ENCODE measurements around the gene ARRDC4. TPM values are rescaled to one million over a fixed set of nuclear protein-coding genes. Genes with fewer than 3 reads are reported as not detected.

ARRDC4 gene
- total RNA-seq, 1 experiment from 2014 or later, result 7.1 TPM

DNA sequence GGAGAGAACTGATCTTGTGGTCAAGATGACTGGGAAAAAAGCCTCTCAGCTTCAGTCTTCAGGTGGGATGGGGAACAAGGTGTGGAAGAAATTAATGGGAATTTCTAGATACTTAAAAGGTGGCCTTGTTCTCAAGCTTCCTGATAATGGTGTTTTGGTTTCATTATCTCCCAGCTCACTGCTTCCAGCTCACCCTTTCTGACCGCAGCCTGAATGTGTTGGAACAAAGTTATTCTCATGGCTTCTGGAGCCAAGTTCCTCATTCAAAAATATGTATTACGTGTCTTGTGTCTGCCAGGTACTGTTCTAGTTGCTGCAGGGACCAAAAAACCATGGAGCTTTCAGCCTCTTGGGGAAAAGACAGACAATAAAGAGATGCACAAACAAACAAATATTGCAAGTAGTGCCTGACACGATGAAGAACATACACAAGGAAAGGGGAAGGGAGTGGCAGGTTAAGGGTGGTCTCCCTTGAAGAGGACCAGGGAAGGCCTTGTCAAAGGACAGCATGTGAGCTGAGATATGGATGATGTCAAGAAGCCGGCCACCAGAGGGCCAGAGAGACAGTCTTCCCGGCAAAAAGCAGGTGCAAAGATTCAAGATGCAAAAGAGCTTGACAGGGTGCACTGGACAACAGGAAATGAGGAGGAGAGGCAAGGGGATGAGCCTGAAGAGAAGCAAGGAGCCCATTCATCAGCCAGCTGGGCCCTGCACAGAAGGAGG is 35.5 kb downstream of the ARRDC4 start:
- TF ChIP-seq, protein P1, sequence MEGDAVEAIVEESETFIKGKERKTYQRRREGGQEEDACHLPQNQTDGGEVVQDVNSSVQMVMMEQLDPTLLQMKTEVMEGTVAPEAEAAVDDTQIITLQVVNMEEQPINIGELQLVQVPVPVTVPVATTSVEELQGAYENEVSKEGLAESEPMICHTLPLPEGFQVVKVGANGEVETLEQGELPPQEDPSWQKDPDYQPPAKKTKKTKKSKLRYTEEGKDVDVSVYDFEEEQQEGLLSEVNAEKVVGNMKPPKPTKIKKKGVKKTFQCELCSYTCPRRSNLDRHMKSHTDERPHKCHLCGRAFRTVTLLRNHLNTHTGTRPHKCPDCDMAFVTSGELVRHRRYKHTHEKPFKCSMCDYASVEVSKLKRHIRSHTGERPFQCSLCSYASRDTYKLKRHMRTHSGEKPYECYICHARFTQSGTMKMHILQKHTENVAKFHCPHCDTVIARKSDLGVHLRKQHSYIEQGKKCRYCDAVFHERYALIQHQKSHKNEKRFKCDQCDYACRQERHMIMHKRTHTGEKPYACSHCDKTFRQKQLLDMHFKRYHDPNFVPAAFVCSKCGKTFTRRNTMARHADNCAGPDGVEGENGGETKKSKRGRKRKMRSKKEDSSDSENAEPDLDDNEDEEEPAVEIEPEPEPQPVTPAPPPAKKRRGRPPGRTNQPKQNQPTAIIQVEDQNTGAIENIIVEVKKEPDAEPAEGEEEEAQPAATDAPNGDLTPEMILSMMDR (conservative IDR thresholded peaks at IDR 0.05; ENCODE audit: low read depth, low read length), result peak; percentile 53
- TF ChIP-seq EZH2 (IDR thresholded peaks at IDR 0.05; ENCODE audit: low read length, unreplicated experiment) (no peak), EZH2phosphoT487 (IDR thresholded peaks at IDR 0.05; ENCODE audit: borderline replicate concordance, low read length) (no peak)
- ChIA-PET CTCF (interaction anchor here (0.6 kb wide), 1 partner anchor 79 kb away, joined by 3 read pairs; no protein-coding TSS in a partner anchor), POLR2A (ENCODE audit: unreplicated experiment) (no interaction called here)
- Histone ChIP-seq H3K4me1 (ENCODE audit: insufficient read depth, low read length) (peaks cover 38% of the 10 kb centered on the region), H3K9me2 (replicated peaks; ENCODE audit: low read length) (no peaks in the 10 kb centered on the region), H3K27me3 (ENCODE audit: low read length) (no peaks in the 10 kb centered on the region), H3K27ac (ENCODE audit: low read length) (peak overlapping the region; percentile 70), H3K79me2 (ENCODE audit: low read length) (no peaks in the 10 kb centered on the region), H3K36me3 (ENCODE audit: low read depth, low read length) (no peaks in the 10 kb centered on the region), H4K20me1 (ENCODE audit: low read length) (no peaks in the 10 kb centered on the region), H3K4me3 (ENCODE audit: low read length) (peak overlapping the region; percentile 38), H3K9me3 (ENCODE audit: low read length) (no peaks in the 10 kb centered on the region), H3K4me2 (ENCODE audit: low read length) (peak overlapping the region; percentile 64), H3F3A (ENCODE audit: low read length, unreplicated experiment) (no peaks in the 10 kb centered on the region), H3K9ac (ENCODE audit: low read length) (peak overlapping the region; percentile 38; the same call in 1 of the 2 replicates), H2AFZ (ENCODE audit: low read length) (no peak overlapping the region)
- DNase-seq, result peak; percentile 45
- intact Hi-C loops (cut with micrococcal nuclease), result no loop called here
- ATAC-seq, result no peak
- no TSS peak for BruUV-seq (replicated peaks)

DNA sequence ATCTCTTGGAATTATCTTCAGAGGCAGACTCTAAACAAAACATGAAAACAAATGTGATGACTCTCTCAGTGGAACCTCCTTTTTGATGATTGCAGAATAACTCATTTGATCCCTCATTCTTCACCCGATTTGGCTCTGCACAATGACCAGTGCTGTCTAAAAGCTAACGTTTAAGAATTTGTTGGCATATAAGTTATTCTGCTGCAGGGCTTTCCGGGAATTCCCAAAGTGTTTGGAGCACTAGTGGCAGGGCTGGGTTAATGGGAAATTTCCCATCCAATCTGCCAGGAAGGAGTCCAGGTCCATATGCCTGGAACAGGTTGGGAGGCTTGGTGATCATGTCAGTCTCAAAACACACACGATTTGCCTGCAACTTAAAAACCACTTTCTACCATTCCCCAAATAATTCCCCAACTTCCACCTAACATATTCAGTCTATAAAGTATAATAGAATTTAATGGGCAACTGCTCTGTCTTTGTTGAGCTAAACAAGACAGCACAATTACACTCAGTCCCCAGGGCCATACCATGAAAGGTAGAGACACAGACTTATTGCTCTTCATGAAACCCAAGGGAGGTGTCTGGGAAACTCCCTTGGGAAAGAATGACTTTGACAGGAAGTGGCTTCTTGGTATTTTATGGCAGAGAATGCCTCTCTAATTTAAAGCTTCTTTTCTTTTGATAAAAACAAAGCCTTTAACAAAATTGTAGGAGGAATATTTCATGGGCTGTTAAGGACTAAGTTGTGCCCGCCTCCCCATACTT is 38.0 kb downstream of the ARRDC4 start:
- ATAC-seq, result no peak
- Histone ChIP-seq H4K20me1 (ENCODE audit: low read length) (no peaks in the 10 kb centered on the region), H3K27ac (ENCODE audit: low read length) (peak overlapping the region; percentile 46), H3K9me3 (ENCODE audit: low read length) (no peaks in the 10 kb centered on the region), H3K27me3 (ENCODE audit: low read length) (no peaks in the 10 kb centered on the region), H3K9ac (ENCODE audit: low read length) (no peak overlapping the region), H3F3A (ENCODE audit: low read length, unreplicated experiment) (no peaks in the 10 kb centered on the region), H3K4me3 (ENCODE audit: low read length) (no peak overlapping the region), H3K79me2 (ENCODE audit: low read length) (no peaks in the 10 kb centered on the region), H3K9me2 (replicated peaks; ENCODE audit: low read length) (no peaks in the 10 kb centered on the region), H3K36me3 (ENCODE audit: low read depth, low read length) (no peaks in the 10 kb centered on the region), H3K4me1 (ENCODE audit: insufficient read depth, low read length) (peaks cover 53% of the 10 kb centered on the region), H2AFZ (ENCODE audit: low read length) (no peak overlapping the region), H3K4me2 (ENCODE audit: low read length) (no peak overlapping the region)
- intact Hi-C loops (cut with micrococcal nuclease), result no loop called here
- ChIA-PET CTCF (no interaction called here), POLR2A (ENCODE audit: unreplicated experiment) (no interaction called here)
- TF ChIP-seq, protein P1 (conservative IDR thresholded peaks at IDR 0.05; ENCODE audit: low read depth, low read length), result no peak
- TF ChIP-seq EZH2phosphoT487 (IDR thresholded peaks at IDR 0.05; ENCODE audit: borderline replicate concordance, low read length) (no peak), EZH2 (IDR thresholded peaks at IDR 0.05; ENCODE audit: low read length, unreplicated experiment) (no peak)
- peak; percentile 46 for DNase-seq
- no TSS peak for BruUV-seq (replicated peaks)
